WERI-Rb-1 (cell line): Measurements from ENCODE around the gene KCNQ2.

Experiments
- DNase-seq: peaks from one replicate; pipeline ENCODE4 v3.0.0-alpha.2; 2020
- H3K27ac ChIP-seq: fragments of 250-450 bp; sonication (Bioruptor Pico); 2 replicates; pipeline ENCODE4 v1.5.1; 2020; ENCODE audit warnings: mild to moderate bottlenecking, moderate library complexity
- H3K27me3 ChIP-seq: fragments of 250-450 bp; sonication (Bioruptor Pico); 2 replicates; pipeline ENCODE4 v1.5.1; 2021; ENCODE audit warnings: mild to moderate bottlenecking, low read depth, moderate library complexity; ENCODE audit not compliant: insufficient read depth, severe bottlenecking
- H3K36me3 ChIP-seq: fragments of 250-450 bp; sonication (Bioruptor Pico); 2 replicates; pipeline ENCODE4 v1.5.1; 2020; ENCODE audit warnings: mild to moderate bottlenecking, moderate library complexity
- H3K4me3 ChIP-seq: 2 replicates; pipeline ENCODE4 v1.5.1; 2011; ENCODE audit warnings: low read depth, mild to moderate bottlenecking, control low read depth, low read length
- H3K9me3 ChIP-seq: fragments of 250-450 bp; sonication (Bioruptor Pico); 2 replicates; pipeline ENCODE4 v1.5.1; 2021; ENCODE audit warnings: mild to moderate bottlenecking, moderate library complexity; ENCODE audit not compliant: severe bottlenecking
- CTCF ChIP-seq: IDR thresholded peaks from 2 replicates; pipeline ENCODE4 v1.5.1; 2011; ENCODE audit warnings: low read depth, mild to moderate bottlenecking, control low read depth, inconsistent platforms, low read length

KCNQ2 gene

GRCh38 chr20:63458170-63459069 is 14.0 kb downstream of the KCNQ2 start:
- Histone ChIP-seq H3K9me3 (no peaks in the 10 kb centered on the region), H3K27me3 (no peaks in the 10 kb centered on the region), H3K36me3 (peaks cover 9% of the 10 kb centered on the region), H3K4me3 (no peak overlapping the region), H3K27ac (no peak overlapping the region)
- DNase-seq: no peak
- TF ChIP-seq CTCF: no peak

- Histone ChIP-seq H3K27me3 (no peaks in the 10 kb centered on the region), H3K27ac (no peak overlapping the region), H3K4me3 (no peak overlapping the region), H3K9me3 (no peaks in the 10 kb centered on the region), H3K36me3 (peaks cover 8% of the 10 kb centered on the region)
- no peak for TF ChIP-seq CTCF
- DNase-seq: no peak
Measured at GRCh38 chr20:63457737-63458136, 14.7 kb downstream of the KCNQ2 start.

GRCh38 chr20:63456429-63457284 is 15.8 kb downstream of the KCNQ2 start:
- no peak for TF ChIP-seq CTCF
- no peaks in the 10 kb centered on the region for H3K27me3 ChIP-seq

GRCh38 chr20:63455568-63455859 is 16.9 kb downstream of the KCNQ2 start:
- H3K27me3 ChIP-seq: no peaks in the 10 kb centered on the region

More at GRCh38 chr20:63456429-63457284, 15.8 kb downstream of the KCNQ2 start:
- no peak overlapping the region for H3K27ac ChIP-seq
- DNase-seq: no peak
- peaks cover 4% of the 10 kb centered on the region; the same call in 1 of the 2 replicates for H3K36me3 ChIP-seq
- no peak overlapping the region for H3K4me3 ChIP-seq
- H3K9me3 ChIP-seq: no peaks in the 10 kb centered on the region

More at GRCh38 chr20:63455568-63455859, 16.9 kb downstream of the KCNQ2 start:
- no peak overlapping the region for H3K4me3 ChIP-seq
- H3K36me3 ChIP-seq: peaks cover 6% of the 10 kb centered on the region; the same call in 1 of the 2 replicates
- peak overlapping the region; percentile 9; the same call in 1 of the 2 replicates for H3K27ac ChIP-seq
- no peak for TF ChIP-seq CTCF
- H3K9me3 ChIP-seq: no peaks in the 10 kb centered on the region
- no peak for DNase-seq
